ENCODE data around the gene PLA2G7.

DNA sequence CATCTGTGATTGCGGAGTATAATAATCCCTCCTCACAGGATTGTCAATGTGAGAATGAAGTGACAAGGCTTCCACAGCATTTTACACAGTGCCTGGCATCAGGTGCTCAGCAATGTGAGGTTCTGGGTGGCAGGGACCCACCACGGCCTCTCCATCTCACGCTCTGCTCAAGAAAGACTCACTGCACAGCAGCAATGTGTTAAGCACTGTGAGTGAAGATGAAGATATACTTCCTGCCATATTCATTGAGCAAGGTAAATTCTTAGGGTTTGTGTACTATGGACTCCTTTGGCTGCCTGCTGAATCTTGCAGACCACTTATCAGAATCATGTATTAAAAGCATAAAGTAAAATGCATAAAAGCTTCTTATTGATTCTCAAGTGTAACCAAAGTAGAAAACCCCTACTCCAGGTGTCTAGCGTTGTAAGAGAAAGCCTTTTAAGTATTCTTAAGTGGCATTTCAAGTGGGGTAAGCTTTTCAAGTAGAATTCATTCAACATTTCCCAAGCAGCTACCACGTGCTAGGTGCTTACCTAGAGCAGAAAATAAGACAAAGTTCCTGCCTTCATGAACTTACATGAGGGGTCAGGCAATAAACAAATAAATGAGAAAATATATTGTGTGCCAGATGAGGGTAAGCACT lies 41.0 kb upstream of the PLA2G7 start:
- TF ChIP-seq, protein P1, sequence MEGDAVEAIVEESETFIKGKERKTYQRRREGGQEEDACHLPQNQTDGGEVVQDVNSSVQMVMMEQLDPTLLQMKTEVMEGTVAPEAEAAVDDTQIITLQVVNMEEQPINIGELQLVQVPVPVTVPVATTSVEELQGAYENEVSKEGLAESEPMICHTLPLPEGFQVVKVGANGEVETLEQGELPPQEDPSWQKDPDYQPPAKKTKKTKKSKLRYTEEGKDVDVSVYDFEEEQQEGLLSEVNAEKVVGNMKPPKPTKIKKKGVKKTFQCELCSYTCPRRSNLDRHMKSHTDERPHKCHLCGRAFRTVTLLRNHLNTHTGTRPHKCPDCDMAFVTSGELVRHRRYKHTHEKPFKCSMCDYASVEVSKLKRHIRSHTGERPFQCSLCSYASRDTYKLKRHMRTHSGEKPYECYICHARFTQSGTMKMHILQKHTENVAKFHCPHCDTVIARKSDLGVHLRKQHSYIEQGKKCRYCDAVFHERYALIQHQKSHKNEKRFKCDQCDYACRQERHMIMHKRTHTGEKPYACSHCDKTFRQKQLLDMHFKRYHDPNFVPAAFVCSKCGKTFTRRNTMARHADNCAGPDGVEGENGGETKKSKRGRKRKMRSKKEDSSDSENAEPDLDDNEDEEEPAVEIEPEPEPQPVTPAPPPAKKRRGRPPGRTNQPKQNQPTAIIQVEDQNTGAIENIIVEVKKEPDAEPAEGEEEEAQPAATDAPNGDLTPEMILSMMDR (IDR thresholded peaks at IDR 0.05), result no peak
- TF ChIP-seq POLR2A (IDR thresholded peaks at IDR 0.05; ENCODE audit: low read depth), result no peak
- TF ChIP-seq EP300 (IDR thresholded peaks at IDR 0.05), result no peak
- TF ChIP-seq POLR2AphosphoS5 (IDR thresholded peaks at IDR 0.05), result no peak

Measured in esophagus muscularis mucosa (tissue), 4 donors.